Kidney glomerular epithelial cell (primary cell): ENCODE measurements around the gene MAST4.

Source experiments
- DNase-seq: peaks from one replicate; lab custom pipeline; 2025; lab: John Stamatoyannopoulos, UW

The MAST4 gene

GRCh38 chr5:66697796-66698564, 101.8 kb downstream of the MAST4 start:
- no peak for DNase-seq

GRCh38 chr5:66701244-66701643, 105.1 kb downstream of the MAST4 start:
- no peak for DNase-seq

GRCh38 chr5:66702426-66702825, 106.2 kb downstream of the MAST4 start:
- DNase-seq, result no peak

GRCh38 chr5:66704790-66705425, 108.7 kb downstream of the MAST4 start:
- no peak for DNase-seq

DNA sequence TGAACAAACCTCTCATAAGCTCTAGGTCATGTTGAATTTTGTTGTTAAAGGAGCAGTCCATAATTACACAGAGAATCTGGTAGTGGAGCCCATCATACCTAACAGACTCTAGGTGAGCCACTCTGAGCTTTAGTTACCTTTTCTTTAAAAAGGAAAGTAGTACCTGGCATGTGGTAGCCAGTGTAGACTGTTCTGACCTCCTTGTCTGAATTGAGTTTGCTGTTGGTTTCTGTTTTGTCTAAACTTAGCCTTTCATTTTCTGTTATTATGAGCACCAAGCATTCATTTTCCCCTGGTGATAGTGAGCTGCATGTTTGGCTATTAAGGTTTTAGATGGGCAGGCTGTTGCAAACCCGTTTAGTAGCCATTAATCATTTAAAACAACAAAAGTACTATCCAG, 112.2 kb downstream of the MAST4 start:
- DNase-seq, result no peak

- no peak for DNase-seq
Observed at GRCh38 chr5:66710557-66711088, 114.4 kb downstream of the MAST4 start.

- peak; percentile 15 for DNase-seq
Observed at GRCh38 chr5:66713998-66714397, 117.8 kb downstream of the MAST4 start.

DNA sequence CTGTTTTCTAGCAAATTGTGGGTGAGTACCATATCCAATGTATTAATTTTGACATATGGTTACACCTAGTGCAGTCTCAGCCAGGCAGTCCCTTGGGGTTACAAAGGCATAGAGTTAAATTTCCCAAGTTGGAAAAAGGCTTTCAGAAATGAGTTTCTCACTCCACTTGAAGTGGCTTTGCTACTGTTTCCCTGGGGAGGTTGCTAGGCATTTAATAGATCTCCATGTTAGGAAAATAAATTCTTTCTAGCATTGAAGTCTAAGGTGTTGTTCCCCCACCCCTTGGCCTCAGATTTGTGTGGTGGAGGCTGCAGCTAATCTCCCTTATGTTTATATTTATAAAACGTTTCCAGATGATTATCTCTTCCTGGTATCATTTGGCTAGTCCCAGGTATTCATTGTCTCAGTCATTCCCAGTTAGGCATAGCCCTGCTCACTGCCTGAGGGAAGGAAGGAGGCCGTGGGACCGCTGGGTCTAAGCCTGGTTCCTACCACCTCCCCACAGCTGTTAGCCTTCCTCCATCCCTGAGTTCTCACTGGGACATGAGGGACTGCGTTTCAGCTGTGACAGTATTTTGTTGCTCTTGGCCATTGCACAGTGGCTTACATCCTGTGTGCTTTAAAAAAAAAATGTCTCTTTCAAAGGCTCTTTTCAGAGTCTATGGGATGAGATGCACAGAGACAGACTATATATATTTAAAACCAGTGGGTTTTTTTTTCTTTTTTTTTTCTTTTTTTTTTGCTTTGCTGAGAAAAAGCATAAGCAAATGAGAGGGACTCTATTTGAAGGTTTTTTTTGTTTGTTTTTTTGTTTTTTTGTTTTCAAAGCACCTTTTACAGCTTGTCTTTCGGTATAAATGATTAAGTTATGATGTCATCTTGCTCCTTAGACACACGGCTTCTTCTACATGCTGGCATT, 121.5 kb downstream of the MAST4 start:
- DNase-seq, result no peak

- no peak for DNase-seq
Observed at GRCh38 chr5:66718374-66719002, 122.3 kb downstream of the MAST4 start.

DNA sequence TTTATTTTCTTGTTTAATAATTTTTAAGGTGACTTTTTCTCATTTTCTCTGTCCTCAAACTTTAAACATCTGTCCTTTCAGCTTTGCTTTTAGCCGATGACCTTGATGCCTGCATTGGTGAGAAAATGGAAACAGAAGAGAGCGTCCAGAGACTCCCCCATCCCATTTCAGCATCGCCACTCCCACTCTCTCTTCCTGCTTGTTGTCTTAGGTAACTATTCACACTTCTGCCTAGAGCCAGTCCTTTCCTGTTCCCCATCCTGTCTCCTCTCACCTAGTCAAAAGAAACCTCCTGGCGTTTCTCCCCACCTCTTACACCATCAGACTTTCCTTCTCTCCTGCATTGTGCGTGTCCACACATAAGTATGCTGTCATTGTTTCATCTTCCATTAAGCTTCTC, 124.6 kb downstream of the MAST4 start:
- no peak for DNase-seq

DNA sequence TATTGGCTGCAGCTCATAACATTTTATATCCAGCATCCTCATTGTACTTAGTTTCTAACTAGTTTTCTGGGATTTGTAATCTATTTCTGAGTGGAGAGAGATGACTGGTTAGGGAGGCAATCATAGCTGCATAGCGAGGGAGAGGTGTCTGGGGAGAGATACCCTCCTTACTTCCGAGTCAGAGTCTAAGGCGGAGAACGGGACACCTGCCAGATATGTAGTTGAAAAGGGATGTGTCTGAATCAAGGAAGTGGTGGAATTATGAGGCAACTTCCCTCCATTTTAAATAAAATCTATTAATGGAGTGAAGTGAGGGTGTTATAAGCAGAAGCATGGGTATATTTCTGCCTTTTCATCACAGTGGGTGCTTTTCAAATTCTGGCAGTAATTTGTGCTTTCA, 126.5 kb downstream of the MAST4 start:
- DNase-seq, result no peak

- no peak for DNase-seq
Observed at GRCh38 chr5:66724349-66725139, 128.4 kb downstream of the MAST4 start.

GRCh38 chr5:66727630-66728029, 131.4 kb downstream of the MAST4 start:
- DNase-seq, result no peak

GRCh38 chr5:66728049-66728448, 131.9 kb downstream of the MAST4 start:
- DNase-seq, result no peak

- DNase-seq, result no peak
Observed at GRCh38 chr5:66737096-66737495, 140.9 kb downstream of the MAST4 start.

DNA sequence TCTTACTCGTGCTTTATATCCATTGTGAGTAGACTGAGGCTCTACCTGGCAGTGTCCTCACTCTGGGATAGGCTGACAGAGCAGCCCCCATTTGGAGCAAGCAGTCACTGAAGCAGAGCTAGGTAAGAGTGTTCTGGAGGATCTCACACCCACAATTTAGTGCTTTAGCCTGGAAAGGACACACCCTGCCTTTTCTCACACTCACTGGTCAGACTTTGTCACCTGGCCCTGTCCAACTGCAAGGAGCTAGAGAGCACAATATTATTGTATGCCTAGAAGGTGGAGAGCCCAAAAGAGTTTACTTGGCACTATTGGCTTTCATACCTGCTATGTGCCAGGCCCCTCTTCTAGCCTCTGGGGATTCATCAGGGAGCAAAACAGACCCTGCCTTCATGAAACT, 141.9 kb downstream of the MAST4 start:
- DNase-seq, result no peak

DNA sequence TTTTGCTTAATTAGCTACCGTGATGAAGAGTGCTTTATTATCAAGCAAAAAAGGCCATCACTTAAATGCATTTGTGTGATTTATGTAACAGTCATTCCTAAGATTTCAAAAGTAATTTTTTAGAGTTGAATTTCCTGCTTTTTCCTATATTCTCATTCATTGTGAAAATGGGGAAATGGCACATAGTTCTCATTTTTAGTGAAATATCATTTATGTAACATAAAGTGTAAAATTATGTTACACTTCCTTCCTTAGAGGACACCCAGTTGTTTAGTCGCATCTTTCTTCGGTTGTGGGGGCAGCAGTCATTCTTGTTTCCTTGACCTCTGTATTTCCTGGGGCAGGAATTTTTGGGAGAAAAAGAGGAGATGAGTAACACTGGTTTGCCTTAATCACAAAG, 142.8 kb downstream of the MAST4 start:
- DNase-seq, result no peak

- no peak for DNase-seq
Observed at GRCh38 chr5:66739951-66740350, 143.8 kb downstream of the MAST4 start.

- no peak for DNase-seq
Observed at GRCh38 chr5:66741394-66741793, 145.2 kb downstream of the MAST4 start.

GRCh38 chr5:66742083-66742895, 146.1 kb downstream of the MAST4 start:
- no peak for DNase-seq
